Muscle of leg (tissue), 16 donors: ENCODE measurements around the gene SSX3. TPM values are rescaled to one million over a fixed set of nuclear protein-coding genes. Genes with fewer than 3 reads are reported as not detected.
"Not testable (repeated sequence)": the region's sequence is repeated elsewhere in the genome, so short reads cannot be mapped to it uniquely, and the experiment has no call there.

Experiments
- DNase-seq: peaks from one replicate; pipeline ENCODE4 v3.0.0; 2013
- H3K27ac ChIP-seq: one replicate; pipeline ENCODE4 v1.5.1; 2013; ENCODE audit warnings: mild to moderate bottlenecking, low read length, control low read depth
- H3K27me3 ChIP-seq: one replicate; pipeline ENCODE4 v1.6.1; 2013; ENCODE audit warnings: low read length; ENCODE audit not compliant: control insufficient read depth, insufficient read depth
- H3K36me3 ChIP-seq: one replicate; pipeline ENCODE4 v1.6.1; 2013; ENCODE audit warnings: low read length; ENCODE audit not compliant: control insufficient read depth, insufficient read depth
- H3K4me1 ChIP-seq: one replicate; pipeline ENCODE4 v1.6.1; 2013; ENCODE audit warnings: low read length; ENCODE audit not compliant: control insufficient read depth, insufficient read depth
- H3K4me3 ChIP-seq: one replicate; pipeline ENCODE4 v1.5.1; 2013; ENCODE audit warnings: low read length, control low read depth
- H3K9me3 ChIP-seq: replicated peaks from 2 replicates; pipeline ENCODE4 v1.6.1; 2013; ENCODE audit warnings: low read depth, low read length; ENCODE audit not compliant: control insufficient read depth
- WGBS: methylation state at CpG from one replicate; pipeline ENCODE4 v1.1.5; 2013; ENCODE audit warnings: missing lambda C conversion rate; ENCODE audit not compliant: insufficient coverage; 5-methylcytosine and 5-hydroxymethylcytosine counted together
- long read RNA-seq, 11 donors: transcript quantifications; one replicate each; lab custom pipeline, GENCODE V29; 2026
- polyA plus RNA-seq, 8 donors: library from polyadenylated mRNA; unstranded; fragments of 120-200 nt; gene quantifications; one replicate each; pipeline versions ENCODE4 v1.2.1 to v1.2.3, GENCODE V29; 2013; ENCODE audit warnings: inconsistent platforms in 1 of 8, low replicate concordance in 1 of 8; ENCODE audit not compliant: insufficient read length in 8 of 8, insufficient read depth in 1 of 8
- total RNA-seq: library from RNA; stranded (reverse); fragments of 120-200 nt; gene quantifications from one replicate; pipeline ENCODE4 v1.2.4, GENCODE V29; 2013

SSX3 gene
- total RNA-seq: not detected
- not detected for polyA plus RNA-seq
- long read RNA-seq, donor 1: 0 reads
- long read RNA-seq, donor 2: 0 reads
- long read RNA-seq, donor 3: 0 reads
- long read RNA-seq, donor 4: 0 reads
- long read RNA-seq, donor 5: 0 reads
- long read RNA-seq, donor 6: 0 reads
- long read RNA-seq, donor 7: 0 reads
- long read RNA-seq, donor 8: 0 reads
- long read RNA-seq, donor 9: 0 reads
- long read RNA-seq, donor 10: 0 reads
- long read RNA-seq, donor 11: 0 reads

DNA sequence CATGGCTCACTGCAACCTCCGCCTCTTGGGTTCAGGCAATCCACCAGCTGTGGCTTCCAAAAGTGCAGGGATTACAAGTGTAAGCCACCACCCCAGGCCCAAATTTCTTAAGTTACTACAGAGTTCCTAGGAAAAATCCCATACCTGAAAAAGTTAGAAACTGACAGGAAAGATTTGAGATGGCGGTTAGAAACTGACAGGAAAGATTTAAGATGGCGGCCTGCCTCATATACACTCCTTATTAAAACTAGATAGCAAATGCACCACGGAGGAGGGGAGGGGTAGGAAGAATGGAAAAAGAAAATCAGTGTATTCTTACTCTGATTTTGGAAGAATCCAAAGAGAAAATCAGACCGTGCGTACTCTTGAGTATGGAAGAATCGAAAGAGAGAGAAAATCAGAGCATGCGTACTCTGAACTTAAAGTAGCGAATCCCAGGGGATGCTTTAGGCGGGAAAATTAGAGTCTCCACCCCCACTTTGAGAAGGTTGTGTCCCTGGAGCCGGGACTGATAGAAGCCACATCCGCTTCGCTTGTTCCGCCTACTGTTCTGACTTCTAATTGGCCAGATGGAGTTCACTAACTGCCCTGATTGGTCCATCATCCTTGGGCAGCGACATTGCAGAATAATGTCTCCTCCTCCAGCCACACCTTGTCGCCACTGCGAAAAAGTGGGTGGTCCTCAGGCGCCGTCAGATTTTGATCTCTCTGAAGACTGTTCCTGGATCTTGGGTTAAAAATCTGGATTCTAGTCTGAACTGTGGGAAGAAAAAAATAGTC is at the start of gene SSX3:
Gene SSX3, minus strand, starts transcription at position 389 of the 780 bp plus-strand sequence. CDS start 1,454 bp downstream, outside the sequence.
- H3K36me3 ChIP-seq, H3K27ac ChIP-seq, H3K4me3 ChIP-seq, H3K9me3 ChIP-seq, DNase-seq, H3K27me3 ChIP-seq, H3K4me1 ChIP-seq: not testable (repeated sequence)
- WGBS: 84% methylated on average over 12 of the region's 19 CpGs

DNA sequence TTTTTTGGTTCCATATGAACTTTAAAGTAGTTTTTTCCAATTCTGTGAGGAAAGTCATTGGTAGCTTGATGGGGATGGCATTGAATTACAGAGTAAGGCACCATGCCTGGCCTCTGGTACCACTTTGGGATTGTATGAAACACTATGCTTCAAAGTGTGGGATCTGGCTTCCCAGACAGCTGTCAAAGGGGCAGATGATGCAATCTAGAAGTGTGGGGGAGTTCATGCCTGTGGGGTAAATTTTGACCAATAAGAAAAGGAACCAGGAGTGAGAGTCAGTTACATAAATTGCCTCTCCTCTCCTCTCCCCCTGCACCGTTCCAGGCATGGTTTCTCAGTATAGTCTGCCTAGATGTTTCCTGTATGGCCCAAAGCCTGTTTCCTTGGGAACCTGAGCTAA is 41.3 kb upstream of the SSX3 start:
- H3K27ac ChIP-seq, H3K4me3 ChIP-seq, H3K9me3 ChIP-seq, H3K27me3 ChIP-seq, DNase-seq, H3K4me1 ChIP-seq, H3K36me3 ChIP-seq: not testable (repeated sequence)
- no CpG with 5 or more reads among the region's 1 CpG for WGBS

GRCh38 chrX:48396931-48397330 is 40.4 kb upstream of the SSX3 start:
- no CpG with 5 or more reads among the region's 2 CpGs for WGBS
- H3K9me3 ChIP-seq: not testable (repeated sequence)

DNA sequence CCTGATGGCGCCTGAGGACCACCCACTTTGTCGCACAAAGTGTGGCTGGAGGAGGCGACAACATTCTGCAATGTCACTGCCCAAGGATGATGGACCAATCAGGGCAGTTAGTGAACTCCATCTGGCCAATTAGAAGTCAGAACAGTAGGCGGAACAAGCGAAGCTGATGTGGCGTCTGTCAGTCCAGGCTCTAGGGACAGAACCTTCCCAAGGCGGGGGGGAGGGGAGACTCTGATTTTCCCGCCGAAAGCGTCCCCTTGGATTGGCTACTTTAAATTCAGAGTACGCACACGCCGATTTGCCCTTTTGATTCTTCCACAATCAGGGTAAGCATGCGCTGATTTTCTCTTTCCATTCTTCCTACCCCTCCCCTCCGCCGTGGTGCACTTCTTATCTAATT is 26.7 kb upstream of the SSX3 start, which contains the start of gene SSX4:
Gene SSX4, plus strand, starts transcription at position 301 of the 400 bp plus-strand sequence. CDS start 515 bp downstream, outside the sequence.
- DNase-seq: not testable (repeated sequence)

More at GRCh38 chrX:48396931-48397330, 40.4 kb upstream of the SSX3 start:
- H3K4me3 ChIP-seq, DNase-seq, H3K4me1 ChIP-seq, H3K27ac ChIP-seq, H3K36me3 ChIP-seq, H3K27me3 ChIP-seq: not testable (repeated sequence)

GRCh38 chrX:48370408-48370807 is 13.9 kb upstream of the SSX3 start:
- H3K27ac ChIP-seq, H3K27me3 ChIP-seq, H3K4me1 ChIP-seq, DNase-seq, H3K4me3 ChIP-seq, H3K9me3 ChIP-seq, H3K36me3 ChIP-seq: not testable (repeated sequence)
- WGBS: no CpG with 5 or more reads among the region's 8 CpGs

More for the DNA sequence above, 26.7 kb upstream of the SSX3 start, which contains the start of gene SSX4:
- not testable (repeated sequence) for H3K4me3 ChIP-seq, H3K27me3 ChIP-seq, H3K9me3 ChIP-seq, H3K4me1 ChIP-seq, H3K27ac ChIP-seq, H3K36me3 ChIP-seq
- no CpG with 5 or more reads among the region's 16 CpGs for WGBS

GRCh38 chrX:48367717-48368408 is 11.4 kb upstream of the SSX3 start:
- not testable (repeated sequence) for DNase-seq, H3K9me3 ChIP-seq, H3K36me3 ChIP-seq, H3K27ac ChIP-seq, H3K4me1 ChIP-seq, H3K27me3 ChIP-seq, H3K4me3 ChIP-seq
- WGBS: no CpG with 5 or more reads among the region's 12 CpGs

DNA sequence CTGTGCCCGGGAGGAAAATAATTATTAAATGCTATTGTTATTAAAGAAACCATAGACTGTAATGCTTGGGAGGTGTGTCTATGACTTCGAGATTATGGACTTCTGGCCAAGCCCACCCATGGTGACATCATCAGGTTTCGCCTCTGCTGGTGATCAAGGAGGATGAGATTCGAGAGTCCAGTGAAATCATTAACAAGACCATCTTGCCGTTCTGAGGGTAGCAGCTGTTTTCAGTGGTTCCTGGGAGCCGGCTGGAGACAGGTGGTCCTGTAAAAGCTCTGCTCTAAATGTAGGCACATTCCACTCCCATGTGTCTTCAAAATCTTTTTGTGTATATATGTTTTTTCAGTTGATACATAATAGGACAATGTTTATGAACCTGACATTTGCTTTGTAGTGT is 2.8 kb upstream of the SSX3 start:
- not testable (repeated sequence) for H3K27me3 ChIP-seq, H3K9me3 ChIP-seq, H3K4me1 ChIP-seq, H3K27ac ChIP-seq, DNase-seq, H3K36me3 ChIP-seq, H3K4me3 ChIP-seq
- no CpG with 5 or more reads among the region's 6 CpGs for WGBS

DNA sequence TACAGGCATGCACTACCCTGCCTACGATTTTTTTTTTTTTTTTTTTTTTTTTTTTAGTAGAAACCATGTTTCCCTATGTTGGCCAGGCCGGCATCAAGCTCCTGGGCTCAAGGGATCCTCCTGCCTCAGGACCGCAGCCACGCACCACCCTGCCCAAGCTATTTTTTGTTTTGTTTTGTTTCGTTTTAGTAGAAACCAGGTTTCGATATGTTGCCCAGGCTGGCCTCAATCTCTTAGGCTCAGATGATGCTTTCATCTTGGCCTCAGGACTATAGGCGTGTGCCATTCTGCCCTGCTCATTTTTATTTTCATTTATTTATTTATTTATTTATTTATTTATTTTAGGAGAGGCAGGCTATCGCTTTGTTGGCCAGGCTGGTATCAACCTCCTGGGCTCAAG is 1.2 kb upstream of the SSX3 start:
- no peaks in the 10 kb centered on the region for H3K4me1 ChIP-seq
- H3K36me3 ChIP-seq: no peaks in the 10 kb centered on the region
- H3K27me3 ChIP-seq: no peaks in the 10 kb centered on the region
- no peak overlapping the region for H3K27ac ChIP-seq
- H3K9me3 ChIP-seq: no peaks in the 10 kb centered on the region
- WGBS: 96% methylated on average over 3 of the region's 8 CpGs
- H3K4me3 ChIP-seq: no peak overlapping the region
- DNase-seq: no peak

- H3K36me3 ChIP-seq, H3K9me3 ChIP-seq, H3K27ac ChIP-seq, DNase-seq, H3K4me1 ChIP-seq, H3K4me3 ChIP-seq, H3K27me3 ChIP-seq: not testable (repeated sequence)
- WGBS: 27% methylated on average over 3 of the region's 8 CpGs
Measured at GRCh38 chrX:48346059-48346458, 10.4 kb downstream of the SSX3 start.

GRCh38 chrX:48313996-48314395 is 42.5 kb downstream of the SSX3 start:
- not testable (repeated sequence) for H3K27ac ChIP-seq, H3K36me3 ChIP-seq
- WGBS: no CpG with 5 or more reads among the region's 2 CpGs

More at GRCh38 chrX:48313996-48314395, 42.5 kb downstream of the SSX3 start:
- H3K9me3 ChIP-seq, DNase-seq, H3K4me1 ChIP-seq, H3K27me3 ChIP-seq, H3K4me3 ChIP-seq: not testable (repeated sequence)
